ENCODE results near the gene UNC93B1.

DNA sequence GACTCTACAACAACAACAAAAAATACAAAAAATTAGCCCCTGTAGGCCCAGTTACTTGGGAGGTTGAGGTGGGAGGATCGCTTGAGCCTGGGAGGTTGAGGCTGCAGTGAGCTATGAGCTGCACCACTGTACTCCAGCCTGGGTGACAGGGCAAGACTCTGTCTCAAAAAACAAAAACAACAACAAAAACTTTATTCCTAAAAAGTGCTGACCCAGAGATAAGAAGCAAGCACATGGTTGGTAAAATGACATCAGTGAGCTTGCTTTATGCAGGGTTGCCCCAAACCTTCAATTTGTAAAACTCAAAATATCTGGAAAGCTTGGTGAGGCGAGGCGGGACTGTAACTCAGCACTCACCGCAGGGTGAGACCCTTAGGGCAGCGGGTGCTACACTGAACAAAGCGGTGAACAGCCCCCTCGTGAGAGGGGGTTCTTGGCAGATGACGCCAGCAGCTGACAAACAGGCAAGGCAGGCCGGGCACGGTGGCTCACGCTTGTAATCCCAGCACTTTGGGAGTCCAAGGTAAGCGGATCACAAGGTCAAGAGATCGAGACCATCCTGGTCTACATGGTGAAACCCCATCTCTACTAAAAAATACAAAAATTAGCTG lies 31.5 kb upstream of the UNC93B1 start:
- TF ChIP-seq POLR2A (IDR thresholded peaks at IDR 0.05) = no peak
- TF ChIP-seq, protein P1, sequence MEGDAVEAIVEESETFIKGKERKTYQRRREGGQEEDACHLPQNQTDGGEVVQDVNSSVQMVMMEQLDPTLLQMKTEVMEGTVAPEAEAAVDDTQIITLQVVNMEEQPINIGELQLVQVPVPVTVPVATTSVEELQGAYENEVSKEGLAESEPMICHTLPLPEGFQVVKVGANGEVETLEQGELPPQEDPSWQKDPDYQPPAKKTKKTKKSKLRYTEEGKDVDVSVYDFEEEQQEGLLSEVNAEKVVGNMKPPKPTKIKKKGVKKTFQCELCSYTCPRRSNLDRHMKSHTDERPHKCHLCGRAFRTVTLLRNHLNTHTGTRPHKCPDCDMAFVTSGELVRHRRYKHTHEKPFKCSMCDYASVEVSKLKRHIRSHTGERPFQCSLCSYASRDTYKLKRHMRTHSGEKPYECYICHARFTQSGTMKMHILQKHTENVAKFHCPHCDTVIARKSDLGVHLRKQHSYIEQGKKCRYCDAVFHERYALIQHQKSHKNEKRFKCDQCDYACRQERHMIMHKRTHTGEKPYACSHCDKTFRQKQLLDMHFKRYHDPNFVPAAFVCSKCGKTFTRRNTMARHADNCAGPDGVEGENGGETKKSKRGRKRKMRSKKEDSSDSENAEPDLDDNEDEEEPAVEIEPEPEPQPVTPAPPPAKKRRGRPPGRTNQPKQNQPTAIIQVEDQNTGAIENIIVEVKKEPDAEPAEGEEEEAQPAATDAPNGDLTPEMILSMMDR (IDR thresholded peaks at IDR 0.05) = no peak

Measured in prostate gland (tissue), 2 donors.